PC-9 (cell line): Measurements from ENCODE around the gene GABRB1.

Experiments
- EZH2 ChIP-seq: fragments of 200-600 bp; sonication (generic); IDR thresholded peaks from 2 replicates; pipeline ENCODE4 v1.8.0; 2017; ENCODE audit warnings: antibody characterized with exemption, low read depth
- TF ChIP-seq, protein P1 (sequence below): fragments of 200-600 bp; sonication (generic); conservative IDR thresholded peaks from 2 replicates; pipeline ENCODE4 v1.6.1; 2017; ENCODE audit warnings: mixed run types, antibody characterized with exemption, mild to moderate bottlenecking, moderate library complexity

- TF ChIP-seq, protein P1, sequence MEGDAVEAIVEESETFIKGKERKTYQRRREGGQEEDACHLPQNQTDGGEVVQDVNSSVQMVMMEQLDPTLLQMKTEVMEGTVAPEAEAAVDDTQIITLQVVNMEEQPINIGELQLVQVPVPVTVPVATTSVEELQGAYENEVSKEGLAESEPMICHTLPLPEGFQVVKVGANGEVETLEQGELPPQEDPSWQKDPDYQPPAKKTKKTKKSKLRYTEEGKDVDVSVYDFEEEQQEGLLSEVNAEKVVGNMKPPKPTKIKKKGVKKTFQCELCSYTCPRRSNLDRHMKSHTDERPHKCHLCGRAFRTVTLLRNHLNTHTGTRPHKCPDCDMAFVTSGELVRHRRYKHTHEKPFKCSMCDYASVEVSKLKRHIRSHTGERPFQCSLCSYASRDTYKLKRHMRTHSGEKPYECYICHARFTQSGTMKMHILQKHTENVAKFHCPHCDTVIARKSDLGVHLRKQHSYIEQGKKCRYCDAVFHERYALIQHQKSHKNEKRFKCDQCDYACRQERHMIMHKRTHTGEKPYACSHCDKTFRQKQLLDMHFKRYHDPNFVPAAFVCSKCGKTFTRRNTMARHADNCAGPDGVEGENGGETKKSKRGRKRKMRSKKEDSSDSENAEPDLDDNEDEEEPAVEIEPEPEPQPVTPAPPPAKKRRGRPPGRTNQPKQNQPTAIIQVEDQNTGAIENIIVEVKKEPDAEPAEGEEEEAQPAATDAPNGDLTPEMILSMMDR = no peak
- TF ChIP-seq EZH2 = no peak
Observed at GRCh38 chr4:47355568-47355967, 324.2 kb downstream of the GABRB1 start.
